NCI-H510A treated with DMSO at 0.1 percent for 48 hours (cell line): Measurements from ENCODE around the gene RANBP2.
A peak's percentile ranks its signal among the peaks of the same experiment; 100 is the strongest.

Experiments used
- DNase-seq: peaks from one replicate; lab custom pipeline; 2025; lab: John Stamatoyannopoulos, UW

Gene RANBP2

DNA sequence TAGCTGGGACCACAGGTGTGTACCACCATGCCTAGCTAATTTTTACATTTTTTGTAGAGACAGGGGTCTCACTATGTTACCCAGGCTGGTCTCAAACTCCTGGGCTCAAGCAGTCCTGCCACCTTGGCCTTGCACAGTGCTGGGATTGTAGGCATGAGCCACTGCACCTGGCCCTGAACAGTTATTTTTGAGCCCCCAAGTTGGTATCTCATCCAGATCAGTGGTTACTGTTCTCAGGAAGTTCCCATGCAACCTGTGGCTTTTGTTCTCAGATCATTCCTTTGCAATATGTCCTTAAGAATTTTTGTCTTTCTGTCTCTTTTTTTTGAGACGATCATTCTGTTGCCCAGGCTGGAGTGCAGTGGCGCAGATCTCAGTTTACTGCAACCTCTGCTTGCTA, 59.6 kb downstream of the RANBP2 start:
- no peak for DNase-seq

DNA sequence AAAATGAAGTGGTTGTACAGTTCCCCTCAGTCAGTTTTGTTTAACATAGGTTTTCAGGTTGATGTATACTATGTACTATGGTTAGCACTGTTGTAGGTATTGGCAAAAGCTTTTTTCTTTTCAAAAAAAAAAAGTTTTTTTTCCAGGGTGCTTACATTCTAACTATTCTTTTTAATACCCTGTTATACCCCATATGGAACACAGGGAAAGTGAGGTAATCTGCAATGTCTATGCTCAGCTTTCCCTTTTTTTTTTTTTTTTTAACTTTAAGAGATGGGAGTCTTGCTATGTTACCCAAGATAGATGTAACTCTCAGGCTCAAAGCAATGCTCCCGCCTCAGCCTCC, 66.7 kb downstream of the RANBP2 start:
- no peak for DNase-seq

DNA sequence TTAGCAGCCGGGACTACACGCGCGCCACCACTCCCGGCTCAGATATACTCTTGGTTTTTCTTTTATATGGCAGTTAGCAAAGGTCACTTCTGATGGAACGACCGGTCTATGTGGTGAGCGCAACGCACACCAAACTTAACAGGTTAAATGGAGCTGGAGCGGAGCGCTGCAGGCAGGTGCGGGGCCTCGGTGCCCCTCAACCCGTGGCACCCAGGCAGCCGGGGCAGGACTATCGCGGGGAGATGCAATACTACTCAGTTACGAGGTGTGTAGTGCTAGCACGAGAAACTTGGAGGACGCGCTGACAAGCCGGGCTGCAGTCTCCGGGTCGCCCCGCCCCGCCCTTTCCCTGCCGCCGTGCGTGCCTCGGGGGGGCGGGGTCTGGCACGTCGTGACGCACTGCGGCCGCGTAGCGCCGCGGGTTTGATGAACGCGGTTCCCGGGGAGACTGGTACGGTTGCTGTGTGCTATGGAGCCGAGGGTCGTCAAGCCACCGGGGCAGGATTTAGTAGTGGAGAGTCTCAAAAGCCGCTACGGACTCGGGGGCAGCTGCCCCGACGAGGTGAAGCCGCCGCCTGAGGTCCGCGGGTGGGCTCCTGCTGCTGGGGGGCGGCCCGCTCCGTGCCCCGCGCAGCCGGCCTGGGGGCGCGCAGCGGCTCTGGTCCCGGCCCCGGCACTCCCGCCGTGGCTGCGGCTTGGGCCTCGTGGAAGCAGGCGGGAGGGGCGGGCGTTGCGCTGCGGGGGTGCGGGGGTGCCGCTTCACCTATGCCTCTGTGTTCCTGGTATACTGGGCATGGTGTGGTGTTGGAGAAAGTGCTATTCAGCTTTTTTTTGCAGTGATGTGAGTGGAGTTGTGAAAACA, 67.3 kb downstream of the RANBP2 start, which contains the start of gene CCDC138:
Gene CCDC138 (plus strand): TSS at position 418 of the 862 bp plus-strand sequence. CDS start 52 bp downstream, at position 470.
- DNase-seq = peak; percentile 90

DNA sequence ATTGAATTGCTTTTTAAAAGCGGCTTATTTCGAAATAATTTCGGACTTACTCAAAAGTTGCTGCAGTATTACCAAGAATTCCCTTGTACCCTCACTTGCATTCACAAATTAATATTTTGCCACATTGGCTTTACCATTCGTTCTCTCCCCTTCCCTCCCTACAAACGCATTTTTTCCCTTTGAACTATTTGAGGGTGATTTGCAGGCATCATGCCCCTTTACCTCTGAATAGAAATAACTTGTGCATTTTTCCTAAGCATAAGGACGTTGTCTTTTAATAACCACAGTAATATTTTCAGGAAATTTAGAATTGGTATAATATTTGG, 67.9 kb downstream of the RANBP2 start:
- DNase-seq = peak; percentile 32

DNA sequence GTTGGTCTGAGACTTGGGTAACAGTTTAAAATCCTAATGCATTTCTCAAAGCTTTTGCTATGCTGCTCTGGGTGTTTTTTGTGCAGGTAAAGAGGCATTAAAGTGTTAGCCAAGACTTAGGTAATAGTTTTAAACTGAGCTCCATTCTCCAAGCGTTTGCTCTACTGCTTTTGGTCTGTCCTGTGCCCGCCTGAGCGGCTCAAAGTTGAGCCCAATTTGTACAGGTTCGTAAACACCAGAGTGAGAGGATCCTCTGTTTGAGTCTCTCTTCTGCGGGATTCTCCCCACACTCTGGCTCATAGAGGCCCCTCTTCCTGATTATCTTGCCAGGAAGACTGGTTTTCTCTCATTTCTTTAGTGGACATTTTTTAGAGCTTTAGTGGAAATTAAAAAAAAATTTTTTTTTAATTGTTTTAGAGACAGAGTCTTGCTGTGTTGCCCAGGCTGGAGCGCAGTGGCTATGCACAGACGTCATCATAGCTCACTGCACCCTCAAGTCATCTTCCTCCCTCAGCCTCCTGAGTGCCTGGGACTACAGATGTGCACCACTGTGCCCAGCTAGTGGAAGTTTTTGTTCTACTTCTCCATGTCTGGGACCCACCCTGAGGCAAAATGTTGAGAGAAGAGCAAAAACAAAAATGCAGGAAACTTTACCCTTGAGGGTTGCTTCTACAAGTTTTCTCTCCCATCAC, 83.9 kb downstream of the RANBP2 start:
- DNase-seq = no peak

DNA sequence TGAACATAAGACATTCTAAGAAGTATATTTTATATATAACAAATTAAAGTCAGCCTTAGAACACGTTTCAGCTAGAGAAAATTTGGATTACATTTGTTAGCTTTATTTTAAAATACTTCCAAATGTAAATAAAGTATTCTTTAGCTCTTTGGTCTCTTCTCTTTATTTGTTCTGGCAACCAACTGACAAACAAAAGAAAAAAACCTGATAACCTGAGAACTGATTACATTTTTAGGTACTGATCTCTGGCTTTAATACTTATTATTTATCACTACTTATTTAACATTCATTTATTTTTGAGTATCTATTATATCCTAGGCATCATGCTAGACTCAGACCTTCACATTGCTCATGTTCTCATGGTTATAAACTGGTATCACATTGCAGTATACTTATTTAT, 85.8 kb downstream of the RANBP2 start:
- no peak for DNase-seq

DNA sequence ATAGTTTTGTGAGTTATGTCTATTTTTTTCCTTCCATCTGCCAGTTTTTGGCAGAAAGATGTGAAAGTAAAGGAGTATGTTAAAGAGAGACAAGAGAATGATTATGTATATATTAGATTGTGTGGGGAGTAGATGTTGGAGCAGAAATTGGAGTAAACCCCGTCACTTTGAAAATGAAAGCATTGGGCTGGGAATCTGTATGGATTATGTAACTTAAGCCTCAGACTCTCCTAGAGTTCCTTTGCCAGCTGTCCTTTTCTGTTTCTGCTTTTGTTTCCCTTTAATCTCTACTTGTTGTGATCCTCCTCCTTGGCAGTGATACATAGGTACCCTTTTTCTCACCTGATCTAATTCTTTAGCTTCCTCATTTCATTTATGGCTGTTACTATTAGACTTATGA, 86.5 kb downstream of the RANBP2 start:
- DNase-seq = no peak

DNA sequence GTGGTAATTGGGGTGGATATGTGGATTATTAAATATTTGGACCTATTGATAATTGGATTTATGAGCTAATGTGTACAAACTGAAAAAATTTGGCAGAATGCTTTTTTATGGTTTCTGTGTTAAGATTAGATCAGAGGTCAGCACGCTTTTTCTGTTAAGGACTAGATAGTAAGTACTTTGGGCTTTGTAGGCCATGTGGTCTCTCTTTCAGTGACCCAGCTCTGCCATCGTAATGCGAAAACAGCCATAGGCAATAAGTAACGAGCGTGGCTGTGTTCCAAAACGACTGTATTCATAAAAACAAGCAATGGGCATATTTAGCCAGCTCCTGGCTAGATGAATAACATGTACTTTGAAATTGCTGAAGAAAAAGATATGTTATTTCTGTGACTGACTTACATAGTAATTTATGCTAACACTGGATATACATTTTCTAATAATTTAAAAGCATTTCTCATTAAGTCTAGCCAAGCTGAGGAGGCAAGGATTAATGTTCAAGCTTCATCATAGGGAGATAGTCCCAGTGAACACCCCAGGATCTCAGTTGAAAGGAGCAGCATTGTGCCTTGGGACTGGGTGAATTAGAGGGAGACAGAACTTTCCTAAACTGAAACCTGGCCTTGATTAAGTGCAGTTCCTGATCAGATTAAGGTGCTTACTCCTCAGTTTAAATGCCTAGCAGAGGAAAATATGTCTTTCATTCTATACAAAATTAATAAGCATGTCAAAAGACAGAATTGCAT, 87.3 kb downstream of the RANBP2 start:
- DNase-seq = no peak

DNA sequence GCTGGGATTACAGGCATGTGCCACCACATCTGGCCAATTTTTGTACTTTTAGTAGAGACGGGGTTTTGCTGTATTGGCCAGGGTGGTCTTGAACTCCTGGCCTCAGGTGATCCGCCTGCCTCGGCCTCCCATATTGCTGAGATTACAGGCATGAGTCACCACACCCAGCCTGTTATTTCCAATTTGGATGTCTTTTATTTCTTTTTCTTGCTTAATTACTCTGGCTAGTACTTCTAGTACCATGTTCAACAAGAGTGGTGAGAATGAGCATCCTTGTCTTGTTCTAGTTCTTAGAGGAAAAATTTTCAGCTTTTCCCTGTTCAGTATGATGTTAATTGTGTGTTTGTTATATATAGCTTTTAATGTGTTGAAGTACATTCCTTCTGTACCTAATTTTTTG, 90.7 kb downstream of the RANBP2 start:
- no peak for DNase-seq

DNA sequence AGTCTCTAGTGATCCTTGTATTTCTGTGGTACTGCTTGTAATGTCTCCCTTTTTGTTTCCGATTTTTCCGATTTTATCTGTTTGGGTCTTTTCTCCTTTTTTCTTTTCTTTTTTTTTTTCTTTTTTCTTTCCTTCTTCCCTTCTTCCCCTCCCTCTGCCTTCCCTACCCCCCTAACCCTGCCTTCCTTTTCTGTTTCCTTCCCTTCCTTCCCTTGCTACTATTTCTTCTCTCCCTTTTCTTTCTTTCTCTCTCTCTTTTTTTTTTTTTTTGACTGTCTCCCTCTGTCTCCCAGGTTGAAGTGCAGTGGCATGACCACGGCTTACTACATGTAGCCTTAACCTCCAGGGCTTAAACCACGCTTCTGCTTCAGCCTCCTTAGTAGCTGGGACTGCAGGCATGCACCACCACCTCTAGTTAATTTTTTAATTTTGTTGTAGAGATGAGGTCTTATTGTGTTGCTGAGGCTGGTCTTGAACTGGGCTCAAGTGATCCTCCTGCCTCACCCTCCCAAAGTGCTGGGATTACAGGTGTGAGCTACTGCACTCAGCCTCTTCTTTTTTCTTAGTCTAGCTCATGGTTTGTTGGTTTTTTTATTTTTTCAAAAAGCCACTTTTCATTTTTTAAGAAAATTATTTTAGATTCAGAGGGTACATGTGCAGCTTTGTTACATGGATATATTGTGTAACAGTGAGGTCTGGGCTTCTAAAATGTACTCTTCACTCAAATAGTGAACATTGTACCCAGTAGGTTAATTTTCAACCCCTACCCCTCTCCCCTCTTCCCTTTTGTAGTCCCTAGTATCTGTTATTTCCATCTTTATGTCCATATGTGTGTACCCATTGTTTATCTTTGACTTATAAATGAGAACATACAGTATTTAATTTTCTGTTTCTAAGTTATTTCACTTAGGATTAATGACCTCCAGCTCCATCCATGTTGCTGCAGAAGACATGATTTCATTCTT, 92.0 kb downstream of the RANBP2 start:
- DNase-seq = no peak

DNA sequence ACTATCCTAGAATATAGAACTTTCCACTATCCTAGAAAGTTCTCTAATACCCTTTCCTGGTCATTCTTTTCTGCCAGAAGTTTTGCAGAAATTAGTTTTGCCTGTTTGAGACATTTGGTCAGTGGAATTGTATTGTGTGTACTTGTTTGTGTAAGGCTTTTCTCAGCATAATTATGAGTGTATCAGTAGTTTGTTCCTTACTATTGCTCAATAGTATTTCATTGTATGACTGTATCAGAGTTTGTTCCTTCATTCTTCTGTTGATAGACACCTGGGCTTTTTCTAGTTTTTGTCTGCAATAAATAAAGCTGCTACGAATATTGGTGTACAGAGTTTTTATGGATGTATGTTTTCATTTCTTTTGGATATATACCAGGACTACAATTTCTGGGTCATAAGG, 94.5 kb downstream of the RANBP2 start:
- no peak for DNase-seq

DNA sequence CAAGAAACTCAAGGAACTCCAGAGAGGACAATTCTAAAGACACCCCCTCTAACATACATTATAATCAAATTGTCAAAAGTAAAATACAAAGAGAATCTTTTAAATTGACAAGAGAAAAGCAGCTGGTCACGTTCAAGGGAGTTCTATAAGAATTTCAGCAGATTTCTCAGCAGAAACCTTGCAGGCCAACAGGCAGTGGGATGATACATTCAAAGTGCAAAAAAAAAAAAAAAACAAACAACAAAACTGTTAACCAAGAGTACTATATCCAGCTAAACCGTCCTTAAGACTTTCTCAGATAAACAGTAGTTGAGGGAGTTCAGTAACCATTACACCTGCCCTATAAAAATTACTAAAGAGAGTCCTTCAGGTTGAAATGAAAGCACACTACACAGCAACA, 101.2 kb downstream of the RANBP2 start:
- no peak for DNase-seq

DNA sequence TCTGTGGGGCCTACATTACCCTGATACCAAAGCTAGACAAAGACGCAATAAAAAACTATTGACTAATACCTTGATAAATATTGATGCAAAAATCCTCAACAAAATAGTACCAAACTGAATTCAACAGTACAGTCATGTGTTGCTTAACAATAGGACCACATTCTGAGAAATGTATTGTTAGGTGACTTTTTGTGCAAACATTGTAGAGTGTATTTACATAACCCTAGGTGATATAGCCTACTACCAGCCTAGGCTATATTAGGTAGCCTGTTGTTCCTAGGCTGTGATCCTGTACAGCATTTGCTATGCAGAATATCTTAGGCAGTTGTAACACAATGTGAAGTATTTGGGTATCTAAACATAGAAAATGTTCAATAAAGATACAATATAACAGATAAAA, 104.0 kb downstream of the RANBP2 start:
- DNase-seq = peak; percentile 5

DNA sequence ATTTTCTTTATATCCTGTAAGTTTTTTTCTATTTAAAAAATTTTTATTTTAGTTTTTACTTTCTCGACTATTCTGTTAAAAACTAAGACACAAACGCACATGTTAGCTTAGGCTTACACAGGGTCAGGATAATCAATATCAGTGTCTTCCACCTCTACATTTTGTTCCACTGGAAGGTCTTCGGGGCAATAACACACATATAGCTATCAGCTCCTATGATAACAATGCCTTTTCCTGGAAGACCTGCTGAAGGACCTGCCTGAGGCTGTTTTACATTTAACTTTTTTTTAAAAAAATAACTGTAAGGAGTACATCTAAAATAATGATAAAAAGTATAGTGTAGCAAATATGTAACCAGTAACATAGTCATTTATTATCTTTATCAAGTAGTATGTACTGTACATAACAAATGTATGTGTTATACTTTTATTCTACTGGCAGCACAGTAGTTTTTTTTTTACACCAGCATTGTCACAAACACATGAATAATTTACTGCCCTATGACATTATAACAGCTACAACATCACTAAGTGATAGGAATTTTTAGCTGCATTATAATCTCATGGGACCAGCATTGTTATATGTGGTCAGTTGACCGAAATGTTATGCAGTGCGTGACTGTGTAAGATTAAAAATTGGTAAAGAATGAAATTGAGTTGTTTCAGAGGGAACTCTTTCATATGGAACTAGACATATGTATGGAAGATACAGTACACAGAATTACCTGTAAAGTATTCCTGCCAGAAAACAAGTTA, 105.2 kb downstream of the RANBP2 start:
- DNase-seq = no peak

DNA sequence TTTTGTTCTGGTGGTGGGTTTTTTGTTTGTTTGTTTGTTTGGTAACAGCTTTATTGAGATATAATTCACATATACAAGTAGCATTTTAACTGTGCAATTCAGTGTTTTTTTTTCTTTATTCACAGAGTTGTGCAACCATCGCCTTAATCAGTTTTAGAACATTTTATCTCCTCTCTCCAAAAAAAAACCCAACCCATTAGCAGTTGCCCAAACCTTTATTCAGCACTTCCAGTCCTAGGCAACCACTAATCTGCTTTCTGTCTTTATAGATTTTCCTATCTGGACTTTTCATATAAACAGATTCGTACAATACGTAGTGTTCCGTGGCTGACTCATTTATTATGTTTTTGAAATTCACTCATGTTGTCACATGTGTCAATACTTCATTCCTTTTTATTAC, 106.0 kb downstream of the RANBP2 start:
- DNase-seq = no peak

DNA sequence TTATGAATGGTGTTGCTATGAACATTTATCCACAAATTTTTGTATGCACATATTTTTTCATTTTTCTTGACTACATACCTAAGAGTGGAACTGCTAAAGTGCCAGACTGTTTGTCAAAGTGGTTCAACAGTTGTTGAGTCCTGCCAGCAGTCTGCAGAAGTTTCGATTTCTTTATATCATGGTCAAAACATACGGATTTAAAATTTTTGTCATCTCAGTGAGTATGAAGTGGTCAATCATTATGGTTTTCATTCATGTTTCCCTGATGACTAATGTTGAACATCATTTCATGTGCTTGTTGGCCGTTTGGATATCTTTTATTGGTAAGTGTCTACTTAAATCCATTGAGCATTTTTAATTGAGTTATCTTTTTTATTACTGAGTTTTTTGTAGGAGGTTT, 106.5 kb downstream of the RANBP2 start:
- DNase-seq = no peak

DNA sequence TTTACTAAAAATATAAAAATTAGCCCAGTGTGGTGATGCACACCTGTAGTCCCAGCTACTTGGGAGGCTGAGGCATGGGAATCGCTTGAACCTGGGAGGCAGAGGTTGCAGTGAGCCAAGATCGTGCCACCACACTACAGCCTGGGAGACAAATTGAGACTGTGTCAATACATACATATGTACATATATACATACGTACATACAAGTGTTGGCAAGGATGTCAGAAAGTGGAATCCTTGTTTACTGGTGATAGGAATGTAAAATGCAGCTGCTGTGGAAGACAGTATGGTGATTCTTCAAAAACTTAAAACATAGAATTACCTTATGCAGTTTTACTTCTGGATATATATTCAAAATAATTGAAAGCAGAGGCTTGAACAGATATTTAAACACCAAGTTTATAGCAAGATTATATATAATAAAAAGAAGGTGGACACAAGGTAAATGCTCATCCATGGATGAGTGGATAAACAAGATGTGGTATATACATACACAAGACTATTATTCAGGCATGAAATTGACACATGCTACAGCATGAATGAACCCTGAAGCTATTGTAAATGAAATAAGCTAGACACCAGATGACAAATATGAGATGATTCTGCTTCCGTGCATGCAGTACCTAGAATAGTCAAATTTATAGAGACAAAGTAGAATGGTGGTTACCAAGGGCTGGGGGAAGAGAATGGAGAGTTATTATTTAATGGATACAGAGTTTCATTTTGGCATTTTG, 110.5 kb downstream of the RANBP2 start:
- no peak for DNase-seq

DNA sequence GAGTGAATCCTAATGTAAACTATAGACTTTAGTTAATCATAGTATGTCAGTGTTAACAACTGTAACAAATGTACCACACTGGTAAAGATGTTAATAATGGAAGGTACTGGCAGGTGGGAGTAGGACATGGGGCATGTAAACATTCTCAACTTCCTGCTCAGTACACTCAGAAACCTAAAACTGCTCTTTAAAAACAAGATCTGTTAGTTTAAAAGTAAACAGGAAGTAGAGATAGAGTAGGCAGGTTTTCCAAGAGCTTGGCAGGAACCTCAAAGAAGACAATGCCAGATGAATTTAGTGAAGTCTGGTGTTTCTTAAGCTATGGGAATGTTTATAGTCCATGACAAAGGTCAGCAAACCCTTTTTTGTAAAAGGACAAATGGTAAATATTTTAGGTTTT, 113.9 kb downstream of the RANBP2 start:
- DNase-seq = peak; percentile 54

DNA sequence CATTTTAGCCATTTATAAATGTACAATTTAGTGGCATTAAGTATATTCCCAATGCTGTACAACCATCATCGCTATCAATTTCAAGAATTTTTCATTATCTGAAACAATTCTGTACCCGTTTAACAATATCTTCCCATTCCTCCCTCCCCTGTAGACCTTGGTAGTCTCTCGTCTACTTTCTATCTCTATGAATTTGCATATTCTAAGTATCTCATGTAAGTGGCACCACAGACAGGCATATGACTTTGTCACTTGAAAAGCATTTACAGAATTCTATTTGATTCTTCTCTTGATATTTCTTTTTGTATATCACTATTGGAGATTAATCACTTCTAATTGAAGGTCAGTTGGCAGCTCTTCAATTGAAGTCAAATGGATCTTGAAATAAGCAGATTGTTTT, 115.3 kb downstream of the RANBP2 start:
- no peak for DNase-seq

DNA sequence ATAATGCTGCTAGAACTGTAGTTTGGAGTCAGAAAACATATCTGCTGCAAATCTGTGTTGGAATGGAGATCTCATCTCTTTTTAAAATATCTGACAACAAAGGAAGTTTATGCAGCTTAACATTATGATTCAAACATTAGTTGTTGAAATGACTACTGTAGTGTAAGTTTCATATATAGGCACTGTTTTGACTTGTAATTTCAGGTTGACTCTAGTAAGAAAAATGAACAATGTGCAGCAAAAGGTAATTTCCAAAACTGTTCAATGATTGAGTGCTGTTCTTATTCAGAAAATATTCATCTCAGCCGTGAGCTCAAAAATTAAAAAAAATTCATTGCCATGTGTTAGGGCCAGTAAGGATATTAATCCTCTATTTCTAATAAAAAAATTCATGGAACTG, 115.8 kb downstream of the RANBP2 start:
- no peak for DNase-seq
